Measurements from ENCODE around the gene RNF11. TPM values are rescaled to one million over a fixed set of nuclear protein-coding genes. Genes with fewer than 3 reads are reported as not detected.

Gene RNF11
- polyA plus RNA-seq, 1 donor from 2014 or later = 210 TPM

DNA sequence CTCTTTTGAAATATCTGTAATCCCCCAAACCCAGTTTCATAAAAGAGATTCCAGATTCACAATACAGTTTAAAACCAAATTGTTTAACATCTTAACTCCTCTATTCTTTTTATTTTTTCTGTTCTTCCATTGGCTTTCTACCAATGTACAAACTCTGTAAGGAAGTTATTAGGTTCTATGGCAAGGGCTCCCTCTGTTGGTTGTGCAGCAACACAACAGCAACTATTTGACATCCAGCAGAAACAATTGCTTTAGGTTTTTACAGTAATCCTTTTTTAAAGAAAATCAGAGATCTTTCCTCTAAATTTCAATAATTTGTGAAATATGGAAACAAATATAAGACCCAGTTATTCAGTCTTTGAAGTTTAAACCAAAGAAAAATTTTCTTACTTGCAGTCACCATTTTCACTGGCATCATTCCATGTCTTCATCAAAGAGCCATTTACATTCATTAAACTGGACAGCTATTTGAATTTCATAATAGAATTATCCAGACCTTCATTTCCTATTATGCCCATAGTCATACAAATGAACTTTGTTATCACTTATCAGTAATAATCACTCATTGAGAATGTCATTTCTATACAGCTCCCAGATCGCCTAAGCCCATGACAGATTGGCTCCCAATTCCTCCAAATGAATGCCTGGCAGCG lies 46.5 kb upstream of the RNF11 start:
- Histone ChIP-seq H3K9ac (ENCODE audit: low read length) (no peak overlapping the region), H3K27me3 (ENCODE audit: insufficient read depth, low read depth, low read length) (no peaks in the 10 kb centered on the region), H3K36me3 (ENCODE audit: insufficient read depth, low read length) (no peaks in the 10 kb centered on the region), H3K4me3 (ENCODE audit: low read length) (no peak overlapping the region), H4K20me1 (ENCODE audit: insufficient read depth) (no peaks in the 10 kb centered on the region), H3K79me2 (replicated peaks; ENCODE audit: insufficient read depth, low read length) (no peaks in the 10 kb centered on the region), H3K9me2 (ENCODE audit: insufficient read depth, low read length) (no peaks in the 10 kb centered on the region), H3K4me2 (ENCODE audit: low read length) (no peak overlapping the region), H3K9me3 (ENCODE audit: low read length) (no peaks in the 10 kb centered on the region), H2AFZ (ENCODE audit: low read depth, low read length) (no peak overlapping the region), H3K27ac (ENCODE audit: low read length) (no peak overlapping the region), H3F3A (ENCODE audit: insufficient read depth, low read length, poor library complexity, severe bottlenecking) (no peaks in the 10 kb centered on the region)
- TF ChIP-seq, protein P1, sequence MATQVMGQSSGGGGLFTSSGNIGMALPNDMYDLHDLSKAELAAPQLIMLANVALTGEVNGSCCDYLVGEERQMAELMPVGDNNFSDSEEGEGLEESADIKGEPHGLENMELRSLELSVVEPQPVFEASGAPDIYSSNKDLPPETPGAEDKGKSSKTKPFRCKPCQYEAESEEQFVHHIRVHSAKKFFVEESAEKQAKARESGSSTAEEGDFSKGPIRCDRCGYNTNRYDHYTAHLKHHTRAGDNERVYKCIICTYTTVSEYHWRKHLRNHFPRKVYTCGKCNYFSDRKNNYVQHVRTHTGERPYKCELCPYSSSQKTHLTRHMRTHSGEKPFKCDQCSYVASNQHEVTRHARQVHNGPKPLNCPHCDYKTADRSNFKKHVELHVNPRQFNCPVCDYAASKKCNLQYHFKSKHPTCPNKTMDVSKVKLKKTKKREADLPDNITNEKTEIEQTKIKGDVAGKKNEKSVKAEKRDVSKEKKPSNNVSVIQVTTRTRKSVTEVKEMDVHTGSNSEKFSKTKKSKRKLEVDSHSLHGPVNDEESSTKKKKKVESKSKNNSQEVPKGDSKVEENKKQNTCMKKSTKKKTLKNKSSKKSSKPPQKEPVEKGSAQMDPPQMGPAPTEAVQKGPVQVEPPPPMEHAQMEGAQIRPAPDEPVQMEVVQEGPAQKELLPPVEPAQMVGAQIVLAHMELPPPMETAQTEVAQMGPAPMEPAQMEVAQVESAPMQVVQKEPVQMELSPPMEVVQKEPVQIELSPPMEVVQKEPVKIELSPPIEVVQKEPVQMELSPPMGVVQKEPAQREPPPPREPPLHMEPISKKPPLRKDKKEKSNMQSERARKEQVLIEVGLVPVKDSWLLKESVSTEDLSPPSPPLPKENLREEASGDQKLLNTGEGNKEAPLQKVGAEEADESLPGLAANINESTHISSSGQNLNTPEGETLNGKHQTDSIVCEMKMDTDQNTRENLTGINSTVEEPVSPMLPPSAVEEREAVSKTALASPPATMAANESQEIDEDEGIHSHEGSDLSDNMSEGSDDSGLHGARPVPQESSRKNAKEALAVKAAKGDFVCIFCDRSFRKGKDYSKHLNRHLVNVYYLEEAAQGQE (IDR thresholded peaks at IDR 0.05; ENCODE audit: borderline replicate concordance) = no peak
- TF ChIP-seq POLR2AphosphoS5 (IDR thresholded peaks at IDR 0.05) (no peak), TAF1 (IDR thresholded peaks at IDR 0.05; ENCODE audit: low read depth) (no peak), RAD21 (conservative IDR thresholded peaks at IDR 0.05) (peak; percentile 85), SMC3 (conservative IDR thresholded peaks at IDR 0.05; ENCODE audit: poor library complexity) (peak; percentile 89), EZH2 (IDR thresholded peaks at IDR 0.05; ENCODE audit: borderline replicate concordance, insufficient read depth, low read length, poor library complexity, severe bottlenecking) (no peak), EP300 (conservative IDR thresholded peaks at IDR 0.05; ENCODE audit: poor library complexity, severe bottlenecking) (no peak), MXI1 (conservative IDR thresholded peaks at IDR 0.05; ENCODE audit: poor library complexity, severe bottlenecking) (no peak)
- TF ChIP-seq, protein P2, sequence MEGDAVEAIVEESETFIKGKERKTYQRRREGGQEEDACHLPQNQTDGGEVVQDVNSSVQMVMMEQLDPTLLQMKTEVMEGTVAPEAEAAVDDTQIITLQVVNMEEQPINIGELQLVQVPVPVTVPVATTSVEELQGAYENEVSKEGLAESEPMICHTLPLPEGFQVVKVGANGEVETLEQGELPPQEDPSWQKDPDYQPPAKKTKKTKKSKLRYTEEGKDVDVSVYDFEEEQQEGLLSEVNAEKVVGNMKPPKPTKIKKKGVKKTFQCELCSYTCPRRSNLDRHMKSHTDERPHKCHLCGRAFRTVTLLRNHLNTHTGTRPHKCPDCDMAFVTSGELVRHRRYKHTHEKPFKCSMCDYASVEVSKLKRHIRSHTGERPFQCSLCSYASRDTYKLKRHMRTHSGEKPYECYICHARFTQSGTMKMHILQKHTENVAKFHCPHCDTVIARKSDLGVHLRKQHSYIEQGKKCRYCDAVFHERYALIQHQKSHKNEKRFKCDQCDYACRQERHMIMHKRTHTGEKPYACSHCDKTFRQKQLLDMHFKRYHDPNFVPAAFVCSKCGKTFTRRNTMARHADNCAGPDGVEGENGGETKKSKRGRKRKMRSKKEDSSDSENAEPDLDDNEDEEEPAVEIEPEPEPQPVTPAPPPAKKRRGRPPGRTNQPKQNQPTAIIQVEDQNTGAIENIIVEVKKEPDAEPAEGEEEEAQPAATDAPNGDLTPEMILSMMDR (IDR thresholded peaks at IDR 0.05; ENCODE audit: poor library complexity, severe bottlenecking) = peak; percentile 87

DNA sequence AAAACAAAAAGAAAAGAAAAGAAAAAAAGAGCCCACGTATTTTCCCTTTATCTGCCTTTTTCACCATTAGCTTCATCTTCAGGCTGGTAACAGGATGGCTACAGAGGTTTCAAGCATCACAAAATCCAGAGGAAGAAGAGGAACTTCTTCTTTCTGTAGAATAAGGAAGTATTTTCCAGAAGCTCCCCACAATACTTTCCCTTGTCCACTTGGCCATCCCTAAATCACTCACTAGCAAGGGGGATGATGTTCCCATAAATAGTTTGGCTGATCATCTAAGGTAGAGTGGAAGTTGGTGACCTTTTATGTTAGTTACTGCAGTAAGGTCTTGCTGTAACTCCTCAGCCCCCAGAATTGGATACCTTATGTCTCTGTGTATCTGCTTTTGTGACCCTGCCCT lies 45.1 kb upstream of the RNF11 start:
- Histone ChIP-seq H3K79me2 (replicated peaks; ENCODE audit: insufficient read depth, low read length) (no peaks in the 10 kb centered on the region), H3K4me2 (ENCODE audit: low read length) (no peak overlapping the region), H3K4me3 (ENCODE audit: low read length) (no peak overlapping the region), H4K20me1 (ENCODE audit: insufficient read depth) (no peaks in the 10 kb centered on the region), H3F3A (ENCODE audit: insufficient read depth, low read length, poor library complexity, severe bottlenecking) (no peaks in the 10 kb centered on the region), H3K27ac (ENCODE audit: low read length) (no peak overlapping the region), H3K9ac (ENCODE audit: low read length) (no peak overlapping the region), H3K27me3 (ENCODE audit: insufficient read depth, low read depth, low read length) (no peaks in the 10 kb centered on the region), H3K9me3 (ENCODE audit: low read length) (no peaks in the 10 kb centered on the region), H2AFZ (ENCODE audit: low read depth, low read length) (no peak overlapping the region), H3K36me3 (ENCODE audit: insufficient read depth, low read length) (no peaks in the 10 kb centered on the region), H3K9me2 (ENCODE audit: insufficient read depth, low read length) (no peaks in the 10 kb centered on the region)
- TF ChIP-seq MXI1 (conservative IDR thresholded peaks at IDR 0.05; ENCODE audit: poor library complexity, severe bottlenecking) = no peak
